Activated CD8-positive, alpha-beta T cell treated with anti-CD3 and anti-CD28 coated beads for 36 hours (primary cell): ENCODE results near the gene CTTNBP2. TPM values are rescaled to one million over a fixed set of nuclear protein-coding genes. Genes with fewer than 3 reads are reported as not detected.

ENCODE experiments used
- ATAC-seq: fragments of 200-7000 bp; cut with Tn5 transposase; one replicate; pipeline ENCODE4 v1.10.0; 2021; ENCODE audit warnings: mild to moderate bottlenecking, moderate library complexity
- CTCF ChIA-PET: fragments of 350-600 bp; sonication (Branson Sonifier 250); formaldehyde crosslinking; loops from one replicate; lab custom pipeline; 2021; ENCODE audit warnings: antibody characterized with exemption; lab: Charles Lee
- POLR2A ChIA-PET: fragments of 350-600 bp; sonication (Branson Sonifier 250); formaldehyde crosslinking; loops from one replicate; lab custom pipeline; 2021; ENCODE audit warnings: antibody characterized with exemption; lab: Charles Lee
- DNase-seq: peaks from one replicate; pipeline ENCODE4 v3.0.0-alpha.2; 2020
- H3K27ac Mint-ChIP-seq: one replicate; pipeline ENCODE4 v1.8.0; 2021; ENCODE audit warnings: mild to moderate bottlenecking, mixed read lengths
- H3K27me3 Mint-ChIP-seq: one replicate; pipeline ENCODE4 v1.8.0; 2021; ENCODE audit warnings: mixed read lengths
- H3K36me3 Mint-ChIP-seq: one replicate; pipeline ENCODE4 v1.8.0; 2021; ENCODE audit warnings: low read depth, mixed read lengths
- H3K4me1 Mint-ChIP-seq: one replicate; pipeline ENCODE4 v1.8.0; 2021; ENCODE audit warnings: low read depth, mixed read lengths
- H3K4me3 Mint-ChIP-seq: one replicate; pipeline ENCODE4 v1.8.0; 2021; ENCODE audit warnings: mild to moderate bottlenecking, moderate library complexity, mixed read lengths
- H3K9me3 Mint-ChIP-seq: one replicate; pipeline ENCODE4 v1.8.0; 2021; ENCODE audit warnings: mixed read lengths
- intact Hi-C: fragments of 100-400 bp; cut with micrococcal nuclease; formaldehyde crosslinking; loops from one replicate; pipeline ENCODE4 v1.10.0; 2022
- total RNA-seq, 2 experiments: library from RNA; stranded (reverse); gene quantifications; one replicate each; pipeline ENCODE4 v1.2.3, GENCODE V29; 2021
- TF ChIP-seq, protein P1 (sequence below): fragments of 200-600 bp; IDR thresholded peaks from one replicate; pipeline ENCODE4 v1.8.0; 2022; ENCODE audit warnings: antibody characterized with exemption, mild to moderate bottlenecking

Gene CTTNBP2
- total RNA-seq, 2 experiments from 2014 or later: not detected

DNA sequence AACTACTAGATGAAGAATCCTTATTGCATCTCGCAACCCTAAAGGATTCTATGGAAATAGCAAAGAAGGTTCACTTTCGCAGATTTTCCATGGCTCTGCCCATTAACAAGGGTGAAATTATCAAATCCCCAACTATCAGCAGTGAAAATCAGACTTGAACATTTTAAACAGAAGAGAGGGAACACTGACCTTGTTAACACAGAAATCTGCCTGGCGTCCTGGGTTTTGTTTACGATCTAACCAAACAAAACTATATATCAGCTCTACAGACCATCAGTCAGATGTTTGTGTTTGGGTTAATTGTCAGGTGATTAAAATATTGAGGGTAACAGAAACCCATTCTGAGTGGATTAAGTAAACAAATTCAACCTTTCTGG, 1.9 kb downstream of the CTTNBP2 start:
- Mint-ChIP-seq H3K27ac (no peak overlapping the region), H3K27me3 (peaks cover 48% of the 10 kb centered on the region), H3K9me3 (no peaks in the 10 kb centered on the region), H3K36me3 (no peaks in the 10 kb centered on the region), H3K4me1 (peaks cover 12% of the 10 kb centered on the region), H3K4me3 (no peak overlapping the region)
- DNase-seq (no peak), ATAC-seq (no peak)
- TF ChIP-seq, protein P1, sequence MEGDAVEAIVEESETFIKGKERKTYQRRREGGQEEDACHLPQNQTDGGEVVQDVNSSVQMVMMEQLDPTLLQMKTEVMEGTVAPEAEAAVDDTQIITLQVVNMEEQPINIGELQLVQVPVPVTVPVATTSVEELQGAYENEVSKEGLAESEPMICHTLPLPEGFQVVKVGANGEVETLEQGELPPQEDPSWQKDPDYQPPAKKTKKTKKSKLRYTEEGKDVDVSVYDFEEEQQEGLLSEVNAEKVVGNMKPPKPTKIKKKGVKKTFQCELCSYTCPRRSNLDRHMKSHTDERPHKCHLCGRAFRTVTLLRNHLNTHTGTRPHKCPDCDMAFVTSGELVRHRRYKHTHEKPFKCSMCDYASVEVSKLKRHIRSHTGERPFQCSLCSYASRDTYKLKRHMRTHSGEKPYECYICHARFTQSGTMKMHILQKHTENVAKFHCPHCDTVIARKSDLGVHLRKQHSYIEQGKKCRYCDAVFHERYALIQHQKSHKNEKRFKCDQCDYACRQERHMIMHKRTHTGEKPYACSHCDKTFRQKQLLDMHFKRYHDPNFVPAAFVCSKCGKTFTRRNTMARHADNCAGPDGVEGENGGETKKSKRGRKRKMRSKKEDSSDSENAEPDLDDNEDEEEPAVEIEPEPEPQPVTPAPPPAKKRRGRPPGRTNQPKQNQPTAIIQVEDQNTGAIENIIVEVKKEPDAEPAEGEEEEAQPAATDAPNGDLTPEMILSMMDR: no peak
- ChIA-PET POLR2A (no interaction called here), CTCF (interaction anchor here (0.8 kb wide), 1 partner anchor 10 kb away, joined by 3 read pairs; no protein-coding TSS in a partner anchor)
- intact Hi-C loops: no loop called here

DNA sequence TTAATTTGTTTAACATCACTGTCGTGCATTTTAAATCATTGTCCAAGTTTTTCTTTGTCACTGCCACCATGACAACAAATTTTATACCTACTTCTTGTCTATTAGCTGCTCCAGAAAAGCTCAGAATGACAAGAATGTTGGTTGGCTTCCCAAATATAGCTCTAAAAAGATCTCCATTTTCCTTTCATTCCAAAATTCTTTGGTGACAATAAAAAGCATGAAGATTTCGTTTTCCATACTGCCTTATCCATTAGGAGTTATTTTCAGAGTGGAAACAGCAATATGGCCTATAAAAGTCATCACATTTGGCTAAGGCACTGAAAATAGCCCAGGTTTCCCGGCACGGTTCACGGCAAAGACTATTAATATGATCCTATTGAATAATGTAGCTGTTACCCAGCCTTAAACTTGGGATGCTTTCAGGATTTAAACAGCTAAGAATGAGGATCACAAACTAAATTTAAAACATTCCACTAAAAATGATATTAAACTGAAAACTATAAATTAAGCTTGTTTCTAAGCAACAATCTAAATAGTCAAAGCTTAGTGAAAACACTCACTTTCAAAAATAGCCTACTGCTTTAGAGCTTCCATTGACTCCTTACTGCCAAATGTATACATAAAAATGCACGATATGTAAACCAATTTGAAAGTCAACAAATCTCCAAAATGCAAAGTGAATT, 2.7 kb downstream of the CTTNBP2 start:
- Mint-ChIP-seq H3K27me3 (peaks cover 47% of the 10 kb centered on the region), H3K4me1 (peaks cover 12% of the 10 kb centered on the region), H3K4me3 (no peak overlapping the region), H3K27ac (no peak overlapping the region), H3K9me3 (no peaks in the 10 kb centered on the region), H3K36me3 (no peaks in the 10 kb centered on the region)
- TF ChIP-seq, protein P1: no peak
- POLR2A ChIA-PET: no interaction called here
- intact Hi-C loops: no loop called here
- DNase-seq (no peak), ATAC-seq (no peak)
- CTCF ChIA-PET: interaction anchor here (0.8 kb wide), 1 partner anchor 11 kb away, joined by 3 read pairs; no protein-coding TSS in a partner anchor

DNA sequence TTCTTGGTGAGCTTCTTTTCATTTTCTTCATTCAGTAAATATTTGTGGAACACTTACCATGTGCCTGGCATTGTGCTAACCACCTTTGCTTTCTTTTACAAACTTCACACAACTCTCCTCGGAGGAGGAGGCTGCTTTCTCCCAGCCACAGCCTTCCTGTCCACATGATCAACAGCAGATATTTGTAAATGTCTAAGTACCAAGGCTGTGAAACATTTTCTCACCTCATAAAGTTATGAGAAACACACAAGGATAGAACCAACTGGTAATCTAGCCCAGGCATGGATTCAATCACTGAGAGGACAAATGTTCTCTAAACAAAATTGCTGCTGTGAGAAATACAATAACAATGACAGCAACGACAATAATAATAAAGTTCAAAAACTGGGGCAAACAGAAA, 3.9 kb downstream of the CTTNBP2 start:
- TF ChIP-seq, protein P1: no peak
- intact Hi-C loops: no loop called here
- CTCF ChIA-PET: no interaction called here

DNA sequence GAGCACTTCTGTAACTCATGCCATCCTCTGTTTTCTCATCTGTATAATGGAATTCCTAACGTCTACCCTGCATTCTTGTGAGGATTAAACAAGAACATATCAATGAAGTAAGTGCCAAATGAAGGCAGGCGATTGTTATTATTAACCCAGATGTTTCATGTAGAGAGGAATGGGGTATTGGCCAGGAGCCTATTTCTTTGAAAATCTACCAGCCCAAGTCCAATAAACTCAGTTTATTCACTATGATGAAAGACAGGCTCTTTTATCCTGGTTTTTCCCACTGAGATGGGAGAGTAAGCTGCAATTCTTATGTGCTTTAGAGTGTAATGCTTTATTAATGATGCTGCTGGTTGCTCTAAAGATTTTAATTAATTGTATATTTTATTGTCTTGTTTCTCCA, 9.6 kb downstream of the CTTNBP2 start:
- no peaks in the 10 kb centered on the region for H3K36me3 Mint-ChIP-seq
- ChIA-PET CTCF (no interaction called here), POLR2A (no interaction called here)
- H3K27me3 Mint-ChIP-seq: peaks cover 10% of the 10 kb centered on the region
- ATAC-seq (no peak), DNase-seq (no peak)
- H3K4me1 Mint-ChIP-seq: no peaks in the 10 kb centered on the region
- TF ChIP-seq, protein P1: no peak
- H3K9me3 Mint-ChIP-seq: no peaks in the 10 kb centered on the region
- no peak overlapping the region for H3K4me3 Mint-ChIP-seq
- intact Hi-C loops: no loop called here
- no peak overlapping the region for H3K27ac Mint-ChIP-seq

More for the DNA sequence above, 3.9 kb downstream of the CTTNBP2 start:
- no peak overlapping the region for H3K4me3 Mint-ChIP-seq
- H3K9me3 Mint-ChIP-seq: no peaks in the 10 kb centered on the region
- peaks cover 40% of the 10 kb centered on the region for H3K27me3 Mint-ChIP-seq
- no peaks in the 10 kb centered on the region for H3K36me3 Mint-ChIP-seq
- H3K4me1 Mint-ChIP-seq: peaks cover 11% of the 10 kb centered on the region
- H3K27ac Mint-ChIP-seq: no peak overlapping the region
- ATAC-seq (no peak), DNase-seq (no peak)
- POLR2A ChIA-PET: no interaction called here

DNA sequence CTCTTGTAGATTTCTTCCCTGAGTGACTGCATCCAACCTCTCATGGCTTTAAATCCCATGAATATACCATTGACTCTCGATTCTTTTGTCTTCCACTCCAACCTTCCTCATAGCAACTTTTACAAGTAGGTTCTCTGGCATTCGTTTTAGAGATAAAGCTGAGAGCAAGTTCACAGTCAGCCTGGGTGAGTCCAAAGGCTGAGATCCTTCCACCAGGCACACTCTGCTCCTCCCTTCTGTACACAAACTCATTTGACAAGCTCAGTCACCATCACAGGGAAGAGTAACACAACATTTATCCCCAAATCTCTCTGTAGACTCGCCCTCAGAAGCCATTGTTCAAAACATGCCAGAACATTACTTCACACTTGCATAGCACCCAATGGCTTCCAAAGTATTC, 10.9 kb downstream of the CTTNBP2 start:
- DNase-seq (no peak), ATAC-seq (no peak)
- no peaks in the 10 kb centered on the region for H3K9me3 Mint-ChIP-seq
- H3K36me3 Mint-ChIP-seq: no peaks in the 10 kb centered on the region
- intact Hi-C loops: no loop called here
- ChIA-PET POLR2A (interaction anchor here (0.7 kb wide), 1 partner anchor 11 kb away, joined by 3 read pairs; the partner anchor contains the start of gene CTTNBP2), CTCF (no interaction called here)
- H3K27ac Mint-ChIP-seq: no peak overlapping the region
- H3K27me3 Mint-ChIP-seq: peaks cover 5% of the 10 kb centered on the region
- TF ChIP-seq, protein P1: no peak
- no peaks in the 10 kb centered on the region for H3K4me1 Mint-ChIP-seq
- H3K4me3 Mint-ChIP-seq: no peak overlapping the region
